HG02623 (cell line): ENCODE measurements around the gene USP7.
"Not testable (repeated sequence)": the region's sequence is repeated elsewhere in the genome, so short reads cannot be mapped to it uniquely, and the experiment has no call there.

Experiments
- ATAC-seq: cut with Tn5 transposase; IDR thresholded peaks from one replicate; pipeline ENCODE4 v1.9.1; 2021; ENCODE audit warnings: moderate library complexity; ENCODE audit not compliant: unreplicated experiment

USP7 gene

GRCh38 chr16:8928467-8928957 is 35.2 kb downstream of the USP7 start:
- no peak for ATAC-seq

- ATAC-seq: no peak
Observed at GRCh38 chr16:8926827-8927226, 36.9 kb downstream of the USP7 start.

GRCh38 chr16:8925455-8925854 is 38.3 kb downstream of the USP7 start:
- ATAC-seq: no peak

GRCh38 chr16:8924214-8924613 is 39.5 kb downstream of the USP7 start:
- no peak for ATAC-seq

- ATAC-seq: no peak
Observed at GRCh38 chr16:8923199-8923598, 40.5 kb downstream of the USP7 start.

GRCh38 chr16:8921347-8921984 is 42.2 kb downstream of the USP7 start:
- ATAC-seq: no peak

GRCh38 chr16:8920645-8921346 is 42.9 kb downstream of the USP7 start:
- no peak for ATAC-seq

GRCh38 chr16:8919934-8920462 is 43.7 kb downstream of the USP7 start:
- no peak for ATAC-seq

- ATAC-seq: no peak
Observed at GRCh38 chr16:8919089-8919933, 44.4 kb downstream of the USP7 start.

- not testable (repeated sequence) for ATAC-seq
Observed at GRCh38 chr16:8917336-8917735, 46.4 kb downstream of the USP7 start.

GRCh38 chr16:8916541-8917225 is 47.0 kb downstream of the USP7 start:
- no peak for ATAC-seq

GRCh38 chr16:8915722-8916301 is 47.9 kb downstream of the USP7 start:
- ATAC-seq: no peak

- ATAC-seq: no peak
Observed at GRCh38 chr16:8914098-8914497, 49.6 kb downstream of the USP7 start.

GRCh38 chr16:8912793-8913192 is 50.9 kb downstream of the USP7 start:
- ATAC-seq: no peak

GRCh38 chr16:8910811-8911210 is 52.9 kb downstream of the USP7 start:
- no peak for ATAC-seq

- ATAC-seq: no peak
Observed at GRCh38 chr16:8908810-8909468, 54.8 kb downstream of the USP7 start.

- ATAC-seq: no peak
Observed at GRCh38 chr16:8907096-8907495, 56.6 kb downstream of the USP7 start.

- no peak for ATAC-seq
Observed at GRCh38 chr16:8905795-8906591, 57.7 kb downstream of the USP7 start.

- ATAC-seq: no peak
Observed at GRCh38 chr16:8905168-8905762, 58.4 kb downstream of the USP7 start.
